Activated T-helper 9 cell treated with anti-CD3 and anti-CD28 coated beads, Interleukin-2, amount 50 U/mL, for 16 hours (primary cell): Measurements from ENCODE around the gene PRDM9.
"Not testable (repeated sequence)": the region's sequence is repeated elsewhere in the genome, so short reads cannot be mapped to it uniquely, and the experiment has no call there.

Experiments
- DNase-seq: peaks from one replicate; pipeline ENCODE4 v3.0.0-alpha.2; 2020; ENCODE audit warnings: low read depth

The PRDM9 gene

DNA sequence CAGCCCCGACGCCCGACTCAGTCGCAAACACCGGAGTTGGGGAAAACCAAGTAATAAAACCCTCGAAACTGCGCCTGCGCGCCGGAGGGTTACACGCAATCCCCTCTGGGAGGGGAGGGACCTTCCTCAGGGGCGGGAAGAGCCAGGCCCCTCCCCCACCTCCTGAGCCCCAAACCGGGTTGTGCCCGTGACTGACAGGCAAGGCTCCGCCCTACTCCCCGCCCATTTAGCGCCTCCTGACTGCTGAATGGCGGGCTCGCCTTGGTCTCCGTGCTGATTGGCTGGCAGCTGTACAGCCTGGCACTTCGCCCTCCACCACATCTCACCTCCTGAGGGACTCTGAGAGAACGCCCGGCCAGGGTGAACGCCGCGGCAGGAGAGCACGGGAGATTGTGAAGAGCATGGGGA is at the start of gene PRDM9:
Gene PRDM9 (plus strand): TSS at position 332 of the 408 bp plus-strand sequence. CDS start 1,425 bp downstream, outside the sequence.
- DNase-seq = no peak

DNA sequence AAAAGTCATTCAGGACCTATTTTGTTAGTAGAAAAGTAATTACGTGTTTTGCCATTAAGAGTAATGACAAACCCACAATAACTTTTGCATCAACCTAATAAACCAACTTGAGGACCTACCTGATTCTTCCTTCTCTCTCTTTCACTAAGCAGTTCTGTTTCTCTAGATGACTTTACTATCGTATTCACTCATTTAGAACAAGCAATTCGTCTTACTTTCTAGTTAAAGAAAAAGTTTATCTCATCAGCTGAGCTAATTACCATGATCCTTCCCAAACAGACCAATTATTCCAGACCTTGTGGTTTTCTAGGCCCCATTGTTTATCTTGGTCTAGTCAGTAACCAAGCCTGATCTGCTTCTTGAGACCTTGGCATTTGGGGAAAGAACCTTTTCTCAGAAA is 49.6 kb upstream of the PRDM9 start:
- DNase-seq = no peak

DNA sequence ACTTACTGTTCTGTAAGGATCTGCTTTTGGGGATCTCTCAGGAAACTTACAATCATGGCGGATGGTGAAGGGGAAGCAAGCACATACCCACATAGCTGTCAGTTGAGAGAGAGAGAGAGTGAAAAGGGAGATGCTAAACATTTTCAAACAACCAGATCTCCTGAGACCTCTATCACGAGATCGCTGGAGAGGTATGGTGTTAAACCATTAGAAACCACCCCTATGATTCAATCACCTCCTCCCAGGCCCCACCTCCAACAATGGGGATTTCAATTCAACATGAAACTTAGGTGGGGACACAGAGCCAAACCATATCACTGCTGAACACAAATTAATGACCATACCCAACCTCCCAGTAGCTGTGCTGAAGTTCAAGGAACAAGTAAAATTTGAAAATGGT is 48.2 kb upstream of the PRDM9 start:
- DNase-seq = no peak

GRCh38 chr5:23461576-23461975 is 45.8 kb upstream of the PRDM9 start:
- no peak for DNase-seq

GRCh38 chr5:23466401-23466912 is 41.0 kb upstream of the PRDM9 start:
- DNase-seq = no peak

DNA sequence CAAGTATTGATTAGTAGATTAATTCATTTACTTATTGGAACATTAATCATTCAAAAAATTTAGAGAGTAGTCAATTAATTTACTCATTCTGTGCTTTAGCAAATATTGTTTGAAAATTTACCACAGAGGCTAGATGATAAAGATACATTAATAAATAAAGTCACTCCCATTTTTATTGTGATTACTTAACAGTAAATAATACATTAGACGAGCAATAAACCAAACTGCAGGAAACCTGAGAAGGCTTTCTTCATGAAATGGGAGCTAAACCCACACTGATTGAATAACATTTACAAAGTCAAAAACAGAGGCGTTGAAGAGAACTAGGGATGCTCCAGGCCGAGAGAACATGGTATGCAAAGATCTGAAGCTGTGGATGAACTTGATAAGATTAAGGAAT is 38.8 kb upstream of the PRDM9 start:
- no peak for DNase-seq

- DNase-seq = no peak
These were observed 33.5 kb upstream of the PRDM9 start for GRCh38 chr5:23473915-23474314.

- DNase-seq = no peak
These were observed 33.1 kb upstream of the PRDM9 start for GRCh38 chr5:23474315-23474714.

GRCh38 chr5:23476580-23476979 is 30.8 kb upstream of the PRDM9 start:
- no peak for DNase-seq

DNA sequence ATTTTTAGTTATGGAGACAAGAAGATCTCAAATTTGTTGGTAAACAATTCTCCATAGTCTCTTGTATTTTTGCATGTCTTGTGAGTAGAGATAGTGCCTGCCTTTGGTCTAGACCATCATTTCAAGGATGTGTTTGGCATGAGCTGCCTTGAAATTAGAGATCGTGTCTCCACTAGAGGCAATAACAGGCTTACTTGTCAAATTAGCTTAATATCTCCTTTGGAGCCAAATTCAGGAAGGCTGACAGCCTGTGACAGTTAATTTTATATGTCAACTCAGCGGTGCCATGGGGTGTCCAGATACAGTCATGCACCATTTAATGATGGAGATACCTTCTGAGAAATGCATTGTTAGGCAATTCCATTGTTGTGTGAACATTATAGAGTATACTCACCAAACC is 24.8 kb upstream of the PRDM9 start:
- DNase-seq = no peak

GRCh38 chr5:23483090-23483489 is 24.3 kb upstream of the PRDM9 start:
- no peak for DNase-seq

DNA sequence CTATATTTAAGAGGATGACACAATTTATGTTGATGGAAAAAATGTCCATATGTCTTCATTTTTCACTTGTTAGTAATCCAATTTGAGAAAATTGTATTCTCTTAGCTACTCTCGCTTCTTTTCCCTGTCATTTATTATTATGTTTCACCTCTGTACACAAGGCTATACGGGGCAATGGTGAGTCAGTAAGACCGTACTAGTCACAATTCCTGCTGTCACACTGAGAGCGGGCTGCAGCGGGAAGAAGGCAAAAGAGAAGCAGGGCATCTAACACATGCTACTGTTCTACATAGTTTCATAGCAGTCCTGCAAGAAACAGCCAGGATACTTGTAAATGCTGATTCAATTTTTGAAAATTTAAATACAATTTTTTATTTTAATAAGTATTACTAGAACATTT is 23.3 kb upstream of the PRDM9 start:
- no peak for DNase-seq

- DNase-seq = not testable (repeated sequence)
These were observed 21.2 kb upstream of the PRDM9 start for GRCh38 chr5:23486227-23486626.

- no peak for DNase-seq
These were observed 16.4 kb upstream of the PRDM9 start for GRCh38 chr5:23490993-23491392.

- no peak for DNase-seq
These were observed 12.9 kb upstream of the PRDM9 start for GRCh38 chr5:23494558-23494957.

DNA sequence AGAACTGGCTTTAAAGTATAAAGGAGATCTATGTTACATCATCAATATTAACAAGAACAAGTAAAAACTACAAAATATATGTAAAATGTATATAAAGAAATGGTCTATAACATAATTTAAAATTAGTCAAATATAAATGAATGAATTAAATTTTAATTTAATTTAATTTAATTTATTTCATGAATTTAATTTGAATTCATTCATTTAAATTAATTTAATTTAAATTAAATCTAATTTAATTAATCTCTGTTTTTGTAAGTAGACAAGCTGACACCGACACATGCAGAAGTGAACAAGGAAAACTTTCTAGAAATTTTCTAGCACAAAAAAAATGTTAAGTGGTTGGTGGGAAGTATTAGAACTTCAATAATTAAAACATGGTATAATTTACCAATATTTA is 10.8 kb upstream of the PRDM9 start:
- no peak for DNase-seq

DNA sequence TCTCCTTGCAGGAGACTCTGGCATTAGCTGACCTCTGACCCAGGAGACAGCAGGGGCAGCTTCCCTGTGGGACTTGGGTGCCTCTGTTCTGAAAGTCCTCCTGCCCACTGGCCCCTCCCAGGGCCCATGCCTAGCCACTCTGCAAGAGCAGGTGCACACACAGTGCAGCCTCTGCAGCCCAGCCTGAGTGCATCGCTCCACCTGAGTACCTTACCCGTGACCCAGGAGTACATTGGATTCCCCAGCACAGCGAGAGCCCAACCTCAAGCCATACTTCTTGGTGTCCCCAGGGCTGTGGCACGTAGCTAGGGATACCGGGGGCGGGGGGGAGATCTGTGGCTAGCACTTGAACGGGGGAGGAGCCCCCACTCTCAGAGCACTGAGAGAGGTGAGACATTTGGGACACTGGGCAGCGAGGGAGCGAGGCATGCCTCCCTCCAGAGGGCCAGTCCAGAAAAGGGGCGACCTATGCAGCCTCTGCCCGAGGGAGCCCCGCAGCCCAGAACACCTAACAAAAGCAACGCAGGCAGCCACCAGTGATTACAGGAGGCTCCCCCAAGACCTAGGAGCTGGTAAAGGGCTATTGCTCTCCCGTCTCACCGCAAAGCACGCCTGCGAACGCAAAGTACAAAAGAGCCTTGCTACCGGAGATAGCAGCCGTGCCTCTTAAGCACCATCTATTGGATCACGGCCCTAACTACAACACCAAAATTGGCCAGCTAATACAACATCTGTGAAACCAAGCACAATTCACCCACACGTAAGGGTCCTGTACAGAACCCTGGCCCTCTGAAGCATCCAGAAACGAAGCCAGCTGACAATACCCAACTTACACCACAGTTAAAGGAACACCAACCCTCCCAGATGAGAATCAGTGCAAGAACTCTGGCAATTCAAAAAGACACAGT is 826 bp upstream of the PRDM9 start:
- no peak for DNase-seq

DNA sequence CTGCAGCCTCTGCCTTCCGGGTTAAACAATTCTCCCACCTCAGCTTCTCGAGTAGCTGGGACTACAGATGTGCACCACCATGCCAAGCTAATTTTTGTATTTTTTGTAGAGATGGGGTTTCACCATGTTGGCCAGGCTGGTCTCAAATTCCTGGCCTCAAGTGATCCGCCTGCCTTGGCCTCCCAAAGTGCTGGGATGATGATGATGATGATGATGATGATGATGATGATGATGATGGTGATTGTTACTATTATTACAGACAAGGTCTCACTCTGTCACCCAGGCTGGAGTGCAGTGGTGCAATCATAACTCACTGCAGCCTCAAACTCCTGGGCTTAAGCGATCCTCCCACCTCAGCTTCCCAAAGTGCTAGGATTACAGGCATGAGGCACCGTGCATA is 3.0 kb downstream of the PRDM9 start:
- not testable (repeated sequence) for DNase-seq

DNA sequence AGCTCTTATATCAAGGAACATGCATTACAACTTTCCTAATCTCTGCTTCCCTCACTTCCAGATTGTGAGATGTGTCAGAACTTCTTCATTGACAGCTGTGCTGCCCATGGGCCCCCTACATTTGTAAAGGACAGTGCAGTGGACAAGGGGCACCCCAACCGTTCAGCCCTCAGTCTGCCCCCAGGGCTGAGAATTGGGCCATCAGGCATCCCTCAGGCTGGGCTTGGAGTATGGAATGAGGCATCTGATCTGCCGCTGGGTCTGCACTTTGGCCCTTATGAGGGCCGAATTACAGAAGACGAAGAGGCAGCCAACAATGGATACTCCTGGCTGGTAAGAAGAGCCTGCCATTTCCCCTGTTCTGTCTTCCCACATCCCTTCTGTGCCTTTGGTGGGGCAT is 15.1 kb downstream of the PRDM9 start:
- DNase-seq = no peak

- no peak for DNase-seq
These were observed 15.6 kb downstream of the PRDM9 start for GRCh38 chr5:23523031-23523430.

DNA sequence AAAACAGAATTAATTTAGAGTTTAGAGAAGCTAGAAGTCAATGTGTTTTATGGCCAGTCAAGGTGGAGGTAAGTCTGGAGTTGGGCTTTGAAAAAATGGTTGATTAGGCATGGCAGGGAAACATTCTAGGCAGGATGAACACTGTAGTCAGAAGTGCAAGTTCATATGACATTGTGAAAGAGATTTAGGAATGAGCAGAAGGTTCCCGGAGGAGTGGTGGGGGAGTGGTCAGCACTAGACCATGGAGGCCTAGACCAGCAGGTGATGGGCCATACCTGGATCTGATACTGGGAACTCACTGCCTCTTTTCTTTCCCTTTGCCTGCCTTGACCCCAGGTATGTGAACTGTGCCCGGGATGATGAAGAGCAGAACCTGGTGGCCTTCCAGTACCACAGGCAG is 16.6 kb downstream of the PRDM9 start:
- DNase-seq = no peak

DNA sequence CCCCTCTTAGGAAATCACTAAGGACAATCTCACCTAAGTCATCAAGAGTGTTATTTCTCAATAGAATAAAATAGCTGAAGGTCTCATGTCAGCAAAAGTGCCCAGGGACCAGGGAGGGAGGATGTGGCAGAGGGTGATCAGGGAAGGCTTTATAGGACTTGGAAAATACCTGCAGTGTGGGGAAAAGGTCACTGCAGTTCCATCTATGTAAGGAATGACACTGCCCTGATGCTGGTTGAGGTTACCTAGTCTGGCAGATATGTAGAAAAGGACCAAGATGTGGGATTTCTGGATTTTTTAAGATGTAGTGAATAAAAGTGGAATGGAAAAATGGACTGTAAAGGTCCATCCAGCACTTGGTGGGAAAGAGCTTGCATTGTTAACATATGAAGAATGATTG is 18.3 kb downstream of the PRDM9 start:
- no peak for DNase-seq

DNA sequence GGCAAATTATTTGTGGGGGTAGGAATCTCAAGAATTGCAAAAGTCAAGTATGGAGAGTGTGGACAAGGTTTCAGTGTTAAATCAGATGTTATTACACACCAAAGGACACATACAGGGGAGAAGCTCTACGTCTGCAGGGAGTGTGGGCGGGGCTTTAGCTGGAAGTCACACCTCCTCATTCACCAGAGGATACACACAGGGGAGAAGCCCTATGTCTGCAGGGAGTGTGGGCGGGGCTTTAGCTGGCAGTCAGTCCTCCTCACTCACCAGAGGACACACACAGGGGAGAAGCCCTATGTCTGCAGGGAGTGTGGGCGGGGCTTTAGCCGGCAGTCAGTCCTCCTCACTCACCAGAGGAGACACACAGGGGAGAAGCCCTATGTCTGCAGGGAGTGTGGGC is 19.2 kb downstream of the PRDM9 start:
- not testable (repeated sequence) for DNase-seq
